GM13976 (cell line): ENCODE results near the gene CCDC57.

Source experiments
- DNase-seq: peaks from one replicate; pipeline ENCODE4 v3.0.0; 2012; ENCODE audit warnings: low spot score
- CTCF ChIP-seq: IDR thresholded peaks from 2 replicates; pipeline ENCODE4 v1.5.1; 2012; ENCODE audit warnings: borderline replicate concordance, mild to moderate bottlenecking; ENCODE audit not compliant: insufficient read depth; ENCODE audit errors: extremely low read depth, missing control alignments, control extremely low read depth
- in situ Hi-C: fragments of 300-500 bp; cut with MboI; formaldehyde crosslinking; loops from one replicate; pipeline ENCODE4 v1.12.0; 2022; ENCODE audit warnings: low sequenced_read_pairs, mixed read lengths, inconsistent platforms; ENCODE audit not compliant: unreplicated experiment

CCDC57 gene

GRCh38 chr17:82085931-82086764 lies 126.5 kb downstream of the CCDC57 start:
- in situ Hi-C loops = no loop called here
- no peak for TF ChIP-seq CTCF
- DNase-seq = no peak

- no peak for DNase-seq
- no peak for TF ChIP-seq CTCF
- in situ Hi-C loops = no loop called here
These were observed 127.4 kb downstream of the CCDC57 start for GRCh38 chr17:82085031-82085861.

- DNase-seq = no peak
- no peak for TF ChIP-seq CTCF
- in situ Hi-C loops = no loop called here
These were observed 128.1 kb downstream of the CCDC57 start for GRCh38 chr17:82084373-82085030.

GRCh38 chr17:82083533-82084359 lies 128.9 kb downstream of the CCDC57 start:
- DNase-seq = no peak
- no peak for TF ChIP-seq CTCF
- in situ Hi-C loops = no loop called here

- no peak for TF ChIP-seq CTCF
These were observed 129.6 kb downstream of the CCDC57 start for GRCh38 chr17:82083009-82083408.

More at GRCh38 chr17:82083009-82083408, 129.6 kb downstream of the CCDC57 start:
- no peak for DNase-seq
- in situ Hi-C loops = no loop called here
